Measurements from ENCODE around the gene GCG.

The GCG gene

GRCh38 chr2:162175714-162176113, 23.7 kb upstream of the GCG start:
- no peak for TF ChIP-seq CTCF (IDR thresholded peaks at IDR 0.05; ENCODE audit: control insufficient read depth, insufficient read depth, low read depth, low read length, missing control alignments)
- H3K4me3 ChIP-seq (ENCODE audit: control insufficient read depth, low read depth, low read length): no peak overlapping the region
- DNase-seq (ENCODE audit: low read depth): no peak

GRCh38 chr2:162174746-162175145, 22.7 kb upstream of the GCG start:
- no peak for DNase-seq (ENCODE audit: low read depth)
- H3K4me3 ChIP-seq (ENCODE audit: control insufficient read depth, low read depth, low read length): no peak overlapping the region
- no peak for TF ChIP-seq CTCF (IDR thresholded peaks at IDR 0.05; ENCODE audit: control insufficient read depth, insufficient read depth, low read depth, low read length, missing control alignments)

- no peak overlapping the region for H3K4me3 ChIP-seq (ENCODE audit: control insufficient read depth, low read depth, low read length)
- no peak for TF ChIP-seq CTCF (IDR thresholded peaks at IDR 0.05; ENCODE audit: control insufficient read depth, insufficient read depth, low read depth, low read length, missing control alignments)
- no peak for DNase-seq (ENCODE audit: low read depth)
Measured at GRCh38 chr2:162172802-162173370, 20.8 kb upstream of the GCG start.

- no peak for DNase-seq (ENCODE audit: low read depth)
- H3K4me3 ChIP-seq (ENCODE audit: control insufficient read depth, low read depth, low read length): no peak overlapping the region
- no peak for TF ChIP-seq CTCF (IDR thresholded peaks at IDR 0.05; ENCODE audit: control insufficient read depth, insufficient read depth, low read depth, low read length, missing control alignments)
Measured at GRCh38 chr2:162166745-162167144, 14.7 kb upstream of the GCG start.

GRCh38 chr2:162166174-162166573, 14.1 kb upstream of the GCG start:
- TF ChIP-seq CTCF (IDR thresholded peaks at IDR 0.05; ENCODE audit: control insufficient read depth, insufficient read depth, low read depth, low read length, missing control alignments): no peak
- no peak for DNase-seq (ENCODE audit: low read depth)
- H3K4me3 ChIP-seq (ENCODE audit: control insufficient read depth, low read depth, low read length): no peak overlapping the region

GRCh38 chr2:162164802-162165201, 12.8 kb upstream of the GCG start:
- H3K4me3 ChIP-seq (ENCODE audit: control insufficient read depth, low read depth, low read length): no peak overlapping the region
- TF ChIP-seq CTCF (IDR thresholded peaks at IDR 0.05; ENCODE audit: control insufficient read depth, insufficient read depth, low read depth, low read length, missing control alignments): no peak
- no peak for DNase-seq (ENCODE audit: low read depth)

- no peak overlapping the region for H3K4me3 ChIP-seq (ENCODE audit: control insufficient read depth, low read depth, low read length)
- TF ChIP-seq CTCF (IDR thresholded peaks at IDR 0.05; ENCODE audit: control insufficient read depth, insufficient read depth, low read depth, low read length, missing control alignments): no peak
- no peak for DNase-seq (ENCODE audit: low read depth)
Measured at GRCh38 chr2:162159446-162159845, 7.4 kb upstream of the GCG start.
